Esophagus squamous epithelium (tissue), 5 donors: Measurements from ENCODE around the gene NGF. TPM values are rescaled to one million over a fixed set of nuclear protein-coding genes. Genes with fewer than 3 reads are reported as not detected.

ENCODE experiments used
- DNase-seq: peaks from one replicate; lab custom pipeline; 2025; lab: John Stamatoyannopoulos, UW
- H3K27ac ChIP-seq, 4 donors: fragments of 200-600 bp; sonication (generic); one replicate each; pipeline ENCODE4 v1.5.1; 2016 to 2019; ENCODE audit warnings: mild to moderate bottlenecking in 1 of 4
- H3K27me3 ChIP-seq, 4 donors: fragments of 200-600 bp; sonication (generic); 1 replicate in 3 of 4; 2 replicates in 1 of 4; pipeline versions ENCODE4 v1.5.1 to v1.6.0; 2017 to 2021; ENCODE audit warnings: antibody characterized with exemption in 1 of 4
- H3K36me3 ChIP-seq, 3 donors: fragments of 200-600 bp; sonication (generic); one replicate each; pipeline ENCODE4 v1.5.1; 2016 to 2019
- H3K4me1 ChIP-seq, 3 donors: fragments of 200-600 bp; sonication (generic); one replicate each; pipeline ENCODE4 v1.5.1; 2017 to 2019
- H3K4me3 ChIP-seq, 4 donors: fragments of 200-600 bp; sonication (generic); 1 replicate in 3 of 4; 2 replicates in 1 of 4; pipeline ENCODE4 v1.5.1; 2016 to 2019; ENCODE audit warnings: mild to moderate bottlenecking in 2 of 4, moderate library complexity in 1 of 4
- H3K9me3 ChIP-seq, 3 donors: fragments of 200-600 bp; sonication (generic); one replicate each; pipeline ENCODE4 v1.5.1; 2016 to 2019
- POLR2A ChIP-seq, 4 donors: fragments of 450-650 bp; IDR thresholded peaks; one replicate each; pipeline ENCODE4 v1.6.1; 2017; ENCODE audit warnings: antibody characterized with exemption in 4 of 4, mild to moderate bottlenecking in 4 of 4, moderate library complexity in 3 of 4
- WGBS, 2 donors: methylation state at CpG; one replicate each; pipeline ENCODE4 v1.1.5; 2018; 5-methylcytosine and 5-hydroxymethylcytosine counted together
- intact Hi-C: fragments of 100-400 bp; cut with DNase I; formaldehyde crosslinking; loops from one replicate; pipeline ENCODE4 v1.15.0; 2022
- total RNA-seq, 4 donors: library from RNA; depleted of rRNA; stranded (reverse); fragments of >200 nt; gene quantifications; one replicate each; pipeline ENCODE4 v1.1.0, GENCODE V29; 2016
- TF ChIP-seq, protein P1 (sequence below), 6 experiments: fragments of 450-650 bp in 4 of 6; fragments of 200-600 bp in 2 of 6; sonication (generic) in 2 of 6; IDR thresholded peaks; one replicate each; pipeline ENCODE4 v1.5.1; 2016 to 2019; ENCODE audit warnings: antibody characterized with exemption in 6 of 6, mild to moderate bottlenecking in 4 of 6, moderate library complexity in 4 of 6
- donor health status: DM: yes; HTN: yes; CAD: no.

Gene NGF
- total RNA-seq, 4 donors from 2014 or later, result 1.9 TPM; not detected in 3

DNA sequence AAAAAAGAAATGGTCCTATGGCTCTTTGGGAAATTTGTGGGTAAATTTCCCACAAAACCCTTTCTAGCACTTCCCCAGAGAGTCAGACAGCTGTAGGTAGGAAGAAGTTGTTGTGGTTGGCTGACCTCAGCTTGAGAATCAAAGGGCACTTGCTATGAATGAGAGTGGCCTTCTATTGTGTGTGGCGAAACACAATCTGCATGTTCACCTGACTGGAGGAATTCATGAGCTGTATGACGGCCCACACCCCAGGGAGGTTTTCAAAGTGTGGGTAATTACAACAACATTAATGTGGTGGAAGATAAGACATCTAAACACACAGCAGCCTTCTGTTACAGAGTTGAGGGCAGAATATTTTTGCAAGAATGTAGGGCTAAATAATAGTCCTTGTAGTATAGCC is 38.8 kb downstream of the NGF start:
- 69 to 76% methylated on average over 2 of the region's 2 CpGs for WGBS, 2 donors
- no peaks in the 10 kb centered on the region for H3K36me3 ChIP-seq
- H3K4me3 ChIP-seq, result no peak overlapping the region
- no peak for DNase-seq
- peaks cover 12 to 39% (median 27%) of the 10 kb centered on the region in 3 donors for H3K4me1 ChIP-seq
- TF ChIP-seq, protein P1, sequence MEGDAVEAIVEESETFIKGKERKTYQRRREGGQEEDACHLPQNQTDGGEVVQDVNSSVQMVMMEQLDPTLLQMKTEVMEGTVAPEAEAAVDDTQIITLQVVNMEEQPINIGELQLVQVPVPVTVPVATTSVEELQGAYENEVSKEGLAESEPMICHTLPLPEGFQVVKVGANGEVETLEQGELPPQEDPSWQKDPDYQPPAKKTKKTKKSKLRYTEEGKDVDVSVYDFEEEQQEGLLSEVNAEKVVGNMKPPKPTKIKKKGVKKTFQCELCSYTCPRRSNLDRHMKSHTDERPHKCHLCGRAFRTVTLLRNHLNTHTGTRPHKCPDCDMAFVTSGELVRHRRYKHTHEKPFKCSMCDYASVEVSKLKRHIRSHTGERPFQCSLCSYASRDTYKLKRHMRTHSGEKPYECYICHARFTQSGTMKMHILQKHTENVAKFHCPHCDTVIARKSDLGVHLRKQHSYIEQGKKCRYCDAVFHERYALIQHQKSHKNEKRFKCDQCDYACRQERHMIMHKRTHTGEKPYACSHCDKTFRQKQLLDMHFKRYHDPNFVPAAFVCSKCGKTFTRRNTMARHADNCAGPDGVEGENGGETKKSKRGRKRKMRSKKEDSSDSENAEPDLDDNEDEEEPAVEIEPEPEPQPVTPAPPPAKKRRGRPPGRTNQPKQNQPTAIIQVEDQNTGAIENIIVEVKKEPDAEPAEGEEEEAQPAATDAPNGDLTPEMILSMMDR (IDR thresholded peaks at IDR 0.05), result no peak
- no peak for TF ChIP-seq POLR2A (IDR thresholded peaks at IDR 0.05)
- no peaks in the 10 kb centered on the region for H3K9me3 ChIP-seq
- peaks cover 0 to 14% (median 0%) of the 10 kb centered on the region in 4 donors for H3K27me3 ChIP-seq
- no peak overlapping the region for H3K27ac ChIP-seq
- intact Hi-C loops, result no loop called here

DNA sequence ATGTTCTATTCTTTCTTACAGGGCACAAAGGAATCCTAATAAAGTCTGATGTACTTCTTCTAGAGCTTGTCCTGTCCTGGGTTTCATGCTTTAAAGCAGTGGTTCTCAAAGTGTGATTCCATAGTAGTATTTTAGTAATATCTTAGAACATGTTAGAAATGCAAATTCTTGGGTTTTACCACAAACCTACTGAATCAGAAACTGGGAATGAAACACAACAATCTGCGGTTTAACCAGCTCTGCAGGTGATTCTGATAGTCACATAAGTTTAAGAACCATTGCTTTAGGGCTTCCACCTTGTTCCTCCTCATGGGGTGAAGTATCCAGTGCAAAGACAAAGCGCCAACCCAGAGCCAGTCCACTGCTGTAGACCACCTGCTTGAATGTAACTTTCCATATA is 41.1 kb downstream of the NGF start:
- no peak overlapping the region for H3K4me3 ChIP-seq

DNA sequence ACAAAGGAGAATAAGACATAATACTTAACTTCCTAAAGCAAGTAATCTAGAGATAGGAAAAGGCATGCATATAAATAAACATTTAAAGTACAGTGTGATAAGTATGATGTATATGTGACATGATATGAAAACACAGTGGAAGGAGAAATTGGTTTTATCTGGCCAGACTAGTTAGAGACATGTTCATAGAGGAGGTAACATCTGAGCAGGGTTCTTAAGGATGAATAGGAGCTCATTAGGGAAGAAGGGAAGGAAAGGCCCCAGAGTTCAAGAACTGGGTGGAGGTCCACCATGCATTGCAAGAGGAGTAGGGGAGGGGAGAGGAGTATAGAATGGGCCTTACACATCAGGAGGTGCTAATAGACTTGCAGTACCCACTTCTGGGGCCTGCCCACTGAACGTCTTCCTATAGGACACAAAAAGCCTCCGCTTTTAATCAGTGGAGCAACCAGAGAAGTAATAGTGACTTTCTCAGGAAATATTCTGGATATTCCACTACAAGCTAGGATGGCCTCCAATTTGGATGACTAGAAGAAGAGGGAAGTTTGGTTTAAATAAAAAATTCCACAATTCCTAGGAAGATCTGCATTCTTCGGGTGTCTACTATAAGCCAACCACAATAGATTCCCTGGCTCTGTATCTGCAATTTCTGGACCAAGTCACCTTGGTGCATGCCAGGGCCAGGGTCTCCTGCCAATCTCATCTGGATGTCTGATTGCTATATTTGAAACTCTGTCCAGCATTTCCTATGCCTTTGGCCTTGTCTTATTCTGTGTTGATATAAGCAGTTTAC is 41.9 kb downstream of the NGF start:
- H3K27me3 ChIP-seq, result peaks cover 0 to 14% (median 0%) of the 10 kb centered on the region in 4 donors
- H3K4me1 ChIP-seq, result peaks cover 6 to 31% (median 11%) of the 10 kb centered on the region in 3 donors
- no peaks in the 10 kb centered on the region for H3K36me3 ChIP-seq
- intact Hi-C loops, result no loop called here
- no peak for DNase-seq
- no peak overlapping the region for H3K27ac ChIP-seq
- no peak for TF ChIP-seq POLR2A (IDR thresholded peaks at IDR 0.05)
- TF ChIP-seq, protein P1 (IDR thresholded peaks at IDR 0.05), result no peak
- 81 to 82% methylated on average over 3 of the region's 3 CpGs for WGBS, 2 donors
- H3K4me3 ChIP-seq, result no peak overlapping the region
- H3K9me3 ChIP-seq, result no peaks in the 10 kb centered on the region

More for the DNA sequence above, 41.1 kb downstream of the NGF start:
- WGBS, 2 donors, result 88 to 95% methylated on average over 2 of the region's 2 CpGs
- Histone ChIP-seq H3K4me1 (peaks cover 12 to 40% (median 18%) of the 10 kb centered on the region in 3 donors), H3K9me3 (no peaks in the 10 kb centered on the region), H3K27ac (no peak overlapping the region), H3K36me3 (no peaks in the 10 kb centered on the region), H3K27me3 (peaks cover 0 to 14% (median 0%) of the 10 kb centered on the region in 4 donors)
- no peak for TF ChIP-seq POLR2A (IDR thresholded peaks at IDR 0.05)
- TF ChIP-seq, protein P1 (IDR thresholded peaks at IDR 0.05), result no peak
- DNase-seq, result no peak
- intact Hi-C loops, result no loop called here

DNA sequence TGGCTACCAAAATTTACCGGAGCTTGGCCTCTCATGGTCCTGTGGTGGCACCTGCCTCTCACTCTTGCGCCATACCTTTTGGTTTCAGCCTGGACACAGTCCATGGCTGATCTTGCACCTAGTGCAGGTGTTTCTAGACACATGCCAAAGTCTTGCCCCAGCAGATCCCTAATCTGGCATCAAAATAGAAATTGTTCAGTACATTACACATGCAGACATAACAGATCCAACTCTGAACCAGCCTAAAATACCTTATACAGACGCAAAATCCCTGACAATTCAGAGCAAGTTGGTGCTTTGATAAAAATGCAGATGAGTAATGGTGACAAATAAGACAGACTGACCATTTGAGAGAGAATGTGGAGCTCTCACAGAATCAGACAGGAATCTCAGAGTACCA is 44.1 kb downstream of the NGF start:
- intact Hi-C loops, result no loop called here
- WGBS, 2 donors, result 44 to 77% methylated on average over 3 of the region's 3 CpGs
- Histone ChIP-seq H3K27me3 (peaks cover 0 to 9% (median 0%) of the 10 kb centered on the region in 4 donors), H3K4me3 (no peak overlapping the region), H3K4me1 (peaks cover 0 to 16% (median 0%) of the 10 kb centered on the region in 3 donors), H3K27ac (no peak overlapping the region), H3K9me3 (no peaks in the 10 kb centered on the region), H3K36me3 (no peaks in the 10 kb centered on the region)
- no peak for DNase-seq
- no peak for TF ChIP-seq POLR2A (IDR thresholded peaks at IDR 0.05)
- TF ChIP-seq, protein P1 (IDR thresholded peaks at IDR 0.05), result no peak

DNA sequence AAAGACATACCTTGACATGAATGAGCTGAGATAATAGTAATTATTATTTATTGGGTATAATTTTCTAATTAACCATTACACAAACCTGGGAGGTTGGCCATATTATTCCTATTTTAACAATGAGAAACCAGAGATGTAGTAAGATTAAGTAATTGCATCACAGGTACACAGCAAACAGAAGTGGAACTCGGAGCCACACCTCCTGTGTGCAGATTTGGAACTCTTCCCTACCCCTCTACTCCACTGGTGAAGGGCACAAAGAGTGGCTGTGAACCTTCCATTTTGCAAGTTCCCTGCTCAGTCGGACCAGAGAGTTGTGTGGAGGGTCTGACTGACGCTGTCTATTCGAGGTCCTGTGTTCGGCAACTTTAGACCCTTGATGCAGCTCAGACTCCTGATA is 45.0 kb downstream of the NGF start:
- Histone ChIP-seq H3K36me3 (no peaks in the 10 kb centered on the region), H3K27ac (no peak overlapping the region), H3K27me3 (peaks cover 0 to under 1% (median 0%) of the 10 kb centered on the region in 4 donors), H3K4me3 (no peak overlapping the region), H3K4me1 (peaks cover 0 to 16% (median 0%) of the 10 kb centered on the region in 3 donors), H3K9me3 (no peaks in the 10 kb centered on the region)
- no peak for DNase-seq
- TF ChIP-seq, protein P1 (IDR thresholded peaks at IDR 0.05), result no peak
- TF ChIP-seq POLR2A (IDR thresholded peaks at IDR 0.05), result no peak
- intact Hi-C loops, result no loop called here
- 81 to 84% methylated on average over 5 of the region's 5 CpGs for WGBS, 2 donors
